ENCODE measurements around the gene PEX14. TPM values are rescaled to one million over a fixed set of nuclear protein-coding genes. Genes with fewer than 3 reads are reported as not detected.

PEX14 gene
- total RNA-seq, 2 donors from 2014 or later = 24.3 to 26.0 TPM

DNA sequence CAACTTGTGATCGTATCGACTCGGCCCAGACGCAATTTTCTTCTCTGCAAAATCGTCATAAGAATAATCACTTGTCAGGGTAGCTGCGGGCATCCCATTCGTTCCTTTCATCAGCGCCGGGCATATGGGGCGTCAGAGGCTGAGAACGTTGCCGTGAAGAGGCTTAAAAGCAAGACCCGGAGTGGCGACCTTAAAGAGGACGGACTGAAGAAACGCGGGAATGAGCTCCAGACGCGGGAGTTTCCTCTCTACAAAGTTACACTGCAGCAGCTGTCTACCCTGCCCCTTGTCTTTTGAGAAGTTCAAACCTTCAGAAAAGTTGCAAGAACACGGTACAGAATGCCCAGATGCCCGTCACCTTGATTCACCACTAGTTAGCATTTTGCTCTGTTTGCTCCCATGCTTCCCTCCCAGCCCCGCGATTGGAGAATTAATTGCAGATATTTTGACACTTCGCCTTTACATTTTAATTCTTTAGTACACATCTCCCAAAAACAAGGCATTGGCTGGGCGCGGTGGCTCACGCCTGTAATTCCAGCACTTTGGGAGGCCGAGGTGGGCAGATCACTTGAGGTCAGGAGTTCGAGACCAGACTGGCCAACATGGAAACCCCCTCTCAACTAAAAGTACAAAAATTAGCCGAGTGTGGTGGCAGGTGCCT, 43.5 kb upstream of the PEX14 start:
- Mint-ChIP-seq H3K36me3 (ENCODE audit: low read depth) (peaks cover 2% of the 10 kb centered on the region), H3K27me3 (ENCODE audit: insufficient read depth) (peaks cover 2% of the 10 kb centered on the region), H3K27ac (peak overlapping the region; percentile 94), H3K4me1 (peaks cover 12% of the 10 kb centered on the region), H3K9me3 (no peaks in the 10 kb centered on the region), H3K4me3 (peak overlapping the region; percentile 83)
- Histone ChIP-seq H3K27ac (ENCODE audit: low read depth, low read length) (peak overlapping the region; percentile 95), H3K36me3 (ENCODE audit: control insufficient read depth, insufficient read depth, low read length) (no peaks in the 10 kb centered on the region), H3K4me1 (ENCODE audit: control insufficient read depth, insufficient read depth, low read length) (no peaks in the 10 kb centered on the region), H3K27me3 (ENCODE audit: control insufficient read depth, insufficient read depth, low read length, poor library complexity, severe bottlenecking) (no peaks in the 10 kb centered on the region), H3K9ac (ENCODE audit: extremely low read depth, low read length, poor library complexity, severe bottlenecking) (peak overlapping the region; percentile 82), H3K4me3 (ENCODE audit: low read length) (peak overlapping the region; percentile 95), H3K9me3 (ENCODE audit: control insufficient read depth, low read length) (no peaks in the 10 kb centered on the region)
- TF ChIP-seq, protein P1, sequence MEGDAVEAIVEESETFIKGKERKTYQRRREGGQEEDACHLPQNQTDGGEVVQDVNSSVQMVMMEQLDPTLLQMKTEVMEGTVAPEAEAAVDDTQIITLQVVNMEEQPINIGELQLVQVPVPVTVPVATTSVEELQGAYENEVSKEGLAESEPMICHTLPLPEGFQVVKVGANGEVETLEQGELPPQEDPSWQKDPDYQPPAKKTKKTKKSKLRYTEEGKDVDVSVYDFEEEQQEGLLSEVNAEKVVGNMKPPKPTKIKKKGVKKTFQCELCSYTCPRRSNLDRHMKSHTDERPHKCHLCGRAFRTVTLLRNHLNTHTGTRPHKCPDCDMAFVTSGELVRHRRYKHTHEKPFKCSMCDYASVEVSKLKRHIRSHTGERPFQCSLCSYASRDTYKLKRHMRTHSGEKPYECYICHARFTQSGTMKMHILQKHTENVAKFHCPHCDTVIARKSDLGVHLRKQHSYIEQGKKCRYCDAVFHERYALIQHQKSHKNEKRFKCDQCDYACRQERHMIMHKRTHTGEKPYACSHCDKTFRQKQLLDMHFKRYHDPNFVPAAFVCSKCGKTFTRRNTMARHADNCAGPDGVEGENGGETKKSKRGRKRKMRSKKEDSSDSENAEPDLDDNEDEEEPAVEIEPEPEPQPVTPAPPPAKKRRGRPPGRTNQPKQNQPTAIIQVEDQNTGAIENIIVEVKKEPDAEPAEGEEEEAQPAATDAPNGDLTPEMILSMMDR (conservative IDR thresholded peaks at IDR 0.05) = no peak
- 18 to 34% methylated on average over 24 to 30 of the region's 30 CpGs for WGBS, 2 experiments (ENCODE audit: insufficient coverage in 1 of 2, insufficient read length in 1 of 2)
- no peak for DNase-seq

- Histone ChIP-seq H3K36me3 (ENCODE audit: control insufficient read depth, insufficient read depth, low read length) (no peaks in the 10 kb centered on the region), H3K4me1 (ENCODE audit: control insufficient read depth, insufficient read depth, low read length) (no peaks in the 10 kb centered on the region), H3K9me3 (ENCODE audit: control insufficient read depth, low read length) (no peaks in the 10 kb centered on the region), H3K27me3 (ENCODE audit: control insufficient read depth, insufficient read depth, low read length, poor library complexity, severe bottlenecking) (no peaks in the 10 kb centered on the region), H3K9ac (ENCODE audit: extremely low read depth, low read length, poor library complexity, severe bottlenecking) (no peak overlapping the region), H3K4me3 (ENCODE audit: low read length) (no peak overlapping the region), H3K27ac (ENCODE audit: low read depth, low read length) (no peak overlapping the region)
- WGBS, 2 experiments (ENCODE audit: insufficient coverage in 1 of 2, insufficient read length in 1 of 2) = 89 to 93% methylated on average over 9 to 14 of the region's 14 CpGs
- no peak for DNase-seq
- Mint-ChIP-seq H3K9me3 (no peaks in the 10 kb centered on the region), H3K27me3 (ENCODE audit: insufficient read depth) (peaks cover 2% of the 10 kb centered on the region), H3K27ac (no peak overlapping the region), H3K36me3 (ENCODE audit: low read depth) (peaks cover 2% of the 10 kb centered on the region), H3K4me1 (peaks cover 10% of the 10 kb centered on the region), H3K4me3 (no peak overlapping the region)
- TF ChIP-seq, protein P1 (conservative IDR thresholded peaks at IDR 0.05) = no peak
These were observed 41.6 kb upstream of the PEX14 start for GRCh38 chr1:10432910-10433700.

- H3K9me3 ChIP-seq (ENCODE audit: control insufficient read depth, low read length) = no peaks in the 10 kb centered on the region
These were observed 41.0 kb upstream of the PEX14 start for GRCh38 chr1:10433790-10434189.

More at GRCh38 chr1:10433790-10434189, 41.0 kb upstream of the PEX14 start:
- TF ChIP-seq, protein P1 (conservative IDR thresholded peaks at IDR 0.05) = no peak
- no peaks in the 10 kb centered on the region for H3K4me1 ChIP-seq (ENCODE audit: control insufficient read depth, insufficient read depth, low read length)
- H3K9ac ChIP-seq (ENCODE audit: extremely low read depth, low read length, poor library complexity, severe bottlenecking) = no peak overlapping the region
- peaks cover 15% of the 10 kb centered on the region for H3K4me1 Mint-ChIP-seq
- no peaks in the 10 kb centered on the region for H3K36me3 ChIP-seq (ENCODE audit: control insufficient read depth, insufficient read depth, low read length)
- no peaks in the 10 kb centered on the region for H3K9me3 Mint-ChIP-seq
- H3K27ac Mint-ChIP-seq = no peak overlapping the region
- H3K36me3 Mint-ChIP-seq (ENCODE audit: low read depth) = peaks cover 2% of the 10 kb centered on the region
- no peaks in the 10 kb centered on the region for H3K27me3 ChIP-seq (ENCODE audit: control insufficient read depth, insufficient read depth, low read length, poor library complexity, severe bottlenecking)
- peaks cover 2% of the 10 kb centered on the region for H3K27me3 Mint-ChIP-seq (ENCODE audit: insufficient read depth)
- no peak overlapping the region for H3K4me3 ChIP-seq (ENCODE audit: low read length)
- no peak overlapping the region for H3K4me3 Mint-ChIP-seq
- DNase-seq = no peak
- 96 to 100% methylated on average over 3 to 9 of the region's 11 CpGs for WGBS, 2 experiments (ENCODE audit: insufficient coverage in 1 of 2, insufficient read length in 1 of 2)
- no peak overlapping the region for H3K27ac ChIP-seq (ENCODE audit: low read depth, low read length)

Data from endodermal cell (in vitro differentiated cells).